HG03196 (cell line): ENCODE results near the gene YIF1A.

Experiments
- ATAC-seq: cut with Tn5 transposase; IDR thresholded peaks from one replicate; pipeline ENCODE4 v1.9.1; 2021; ENCODE audit not compliant: unreplicated experiment

YIF1A gene

DNA sequence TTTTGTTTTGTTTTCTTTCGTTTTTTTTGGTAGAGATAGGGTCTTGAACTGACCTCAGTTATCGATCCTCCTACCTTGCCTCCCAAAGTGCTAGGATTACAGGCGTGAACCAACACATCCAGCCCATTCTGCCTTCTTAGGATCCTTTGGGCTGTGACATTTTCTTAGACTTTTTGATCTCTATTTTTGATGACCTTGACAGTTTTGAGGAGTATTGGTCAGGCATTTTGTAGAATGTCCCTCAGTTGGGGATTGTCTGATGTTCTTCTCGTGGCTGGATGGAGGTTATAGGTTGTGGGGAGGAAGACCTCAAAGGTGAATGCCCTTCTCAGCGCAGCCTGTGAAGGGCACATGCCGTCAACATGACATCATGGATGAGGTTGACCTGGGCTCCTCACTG lies 40.0 kb downstream of the YIF1A start:
- ATAC-seq, result no peak

DNA sequence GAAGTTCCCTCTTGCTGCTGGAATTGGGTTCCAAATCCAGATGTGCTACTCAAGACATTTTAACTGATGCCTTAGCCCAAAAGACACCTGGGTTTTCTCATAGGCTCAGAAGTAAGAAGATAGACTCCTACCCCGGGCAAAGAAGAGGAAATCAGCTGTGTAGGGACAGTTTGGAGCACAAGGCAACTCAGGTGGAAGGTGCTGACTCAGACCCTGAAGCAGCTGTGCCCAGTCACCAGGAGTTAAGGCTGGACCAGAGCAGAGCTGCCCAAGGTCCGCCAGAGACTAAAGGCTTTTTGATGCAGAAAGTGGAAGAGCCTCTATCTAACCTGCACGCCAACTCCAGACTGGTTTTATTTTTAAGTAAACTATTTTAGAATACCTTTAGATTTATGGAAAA lies 41.1 kb downstream of the YIF1A start:
- ATAC-seq, result no peak

- ATAC-seq, result no peak
These were observed 41.6 kb downstream of the YIF1A start for GRCh38 chr11:66247295-66247694.

GRCh38 chr11:66243782-66244535 lies 45.0 kb downstream of the YIF1A start:
- ATAC-seq, result no peak

DNA sequence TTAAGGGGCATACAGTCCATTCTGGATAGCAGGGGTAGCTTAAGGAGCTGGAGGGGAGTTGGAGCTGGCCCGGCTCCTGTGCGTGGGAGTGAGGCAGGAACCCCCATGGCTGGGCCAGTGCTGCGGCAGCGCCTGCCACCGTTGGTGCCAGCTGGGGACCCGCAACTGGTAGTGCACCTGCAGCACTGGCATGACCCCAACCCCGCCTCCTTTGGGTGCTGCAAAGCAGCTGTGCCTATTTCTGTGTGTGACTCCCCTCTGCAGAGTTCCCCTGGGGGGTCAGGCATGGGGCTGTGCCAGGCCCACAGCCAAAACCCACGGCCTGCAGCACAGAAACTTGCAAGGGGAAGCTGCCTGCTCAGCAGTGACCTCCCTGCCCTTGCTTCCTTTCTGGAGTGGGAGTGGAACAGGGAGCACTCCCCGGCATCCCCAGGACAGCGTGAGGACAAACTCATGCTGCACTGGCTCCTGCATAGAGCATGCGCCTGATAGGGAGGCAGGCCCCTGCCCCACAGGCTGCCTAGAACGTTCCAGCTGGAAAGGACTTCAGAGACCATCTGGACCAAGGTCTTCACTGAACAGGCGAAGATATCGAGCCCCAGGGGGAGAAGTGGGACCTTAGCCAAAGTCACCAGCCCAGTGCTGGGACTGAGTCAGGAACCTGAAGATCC lies 46.7 kb downstream of the YIF1A start:
- ATAC-seq, result no peak

GRCh38 chr11:66240781-66241136 lies 48.2 kb downstream of the YIF1A start:
- ATAC-seq, result no peak

GRCh38 chr11:66239998-66240780 lies 48.8 kb downstream of the YIF1A start:
- ATAC-seq, result no peak

- no peak for ATAC-seq
These were observed 49.4 kb downstream of the YIF1A start for GRCh38 chr11:66239511-66239910.

DNA sequence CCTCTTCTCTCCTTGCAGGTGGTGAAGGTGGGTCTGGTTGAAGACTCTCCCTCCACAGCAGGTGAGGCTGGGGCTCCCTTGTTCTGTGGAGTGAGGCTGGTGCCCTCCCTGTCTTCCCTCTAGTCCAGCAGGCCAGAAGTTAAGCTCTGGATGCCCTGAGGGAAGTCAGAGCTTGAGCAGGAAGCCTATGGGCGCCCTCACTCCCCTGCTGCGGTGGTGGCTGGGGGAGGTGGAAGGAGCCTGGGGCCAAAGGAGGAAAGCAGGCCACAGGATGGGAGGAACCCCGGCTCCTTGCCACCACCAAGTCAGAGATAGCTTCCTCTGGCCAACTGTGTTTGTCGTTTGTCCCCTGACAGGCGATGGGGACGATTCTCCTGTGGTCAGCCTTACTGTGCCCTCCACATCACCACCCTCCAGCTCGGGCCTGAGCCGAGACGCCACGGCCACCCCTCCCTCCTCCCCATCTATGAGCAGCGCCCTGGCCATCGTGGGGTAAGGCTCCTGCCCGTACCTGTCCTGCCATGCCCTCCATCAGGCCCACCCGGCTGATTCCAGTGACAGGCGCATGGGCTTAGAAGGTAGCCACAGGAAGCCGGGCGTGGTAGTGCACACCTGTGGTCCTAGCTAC lies 50.0 kb downstream of the YIF1A start:
- ATAC-seq, result no peak

DNA sequence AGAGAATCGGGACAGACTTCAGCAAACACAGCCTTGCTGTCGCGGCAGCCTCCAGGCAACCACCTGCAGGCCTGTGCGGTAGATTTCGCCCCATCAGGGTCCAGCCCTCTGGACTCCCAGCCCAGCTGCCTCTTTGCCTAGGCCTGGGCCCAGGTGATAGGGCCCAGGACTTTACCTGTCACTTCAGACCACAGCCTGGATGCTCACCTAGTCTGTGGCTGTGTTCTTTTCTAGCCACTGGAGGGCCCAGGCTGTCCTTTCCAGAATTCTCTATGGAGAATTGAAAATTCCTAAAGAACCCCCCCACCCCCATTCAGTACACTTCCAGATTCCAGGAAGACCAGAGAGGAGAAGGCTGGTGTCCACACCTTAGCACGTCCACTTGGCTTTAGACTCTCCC lies 51.1 kb downstream of the YIF1A start:
- ATAC-seq, result no peak

DNA sequence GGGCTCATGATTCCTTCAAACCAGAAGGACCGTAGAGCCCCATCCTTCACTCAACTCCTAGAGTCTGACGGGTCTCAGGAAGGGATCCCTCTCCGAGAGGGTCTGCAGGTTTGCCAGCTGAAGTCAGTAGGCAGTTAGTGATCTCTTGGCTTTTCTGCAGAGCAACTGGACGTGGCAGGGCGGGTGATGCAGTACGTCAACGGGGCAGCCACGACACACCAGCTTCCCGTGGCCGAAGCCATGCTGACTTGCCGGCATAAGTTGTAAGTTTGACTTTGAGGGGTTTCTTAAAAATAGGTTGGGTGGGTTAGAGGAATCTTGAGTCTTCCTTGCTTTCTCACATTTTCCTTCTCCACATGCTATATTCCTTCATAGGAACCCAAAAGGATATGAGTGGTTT lies 53.8 kb downstream of the YIF1A start:
- no peak for ATAC-seq
